HAP-1 (cell line): ENCODE results near the gene REXO2.

Experiments used
- DNase-seq, 2 experiments: peaks; one replicate each; pipeline ENCODE4 v3.0.0-alpha.2; 2016 to 2020; ENCODE audit warnings: low spot score in 2 of 2
- H3K27me3 ChIP-seq: fragments of 250-450 bp; sonication (Bioruptor Pico); 2 replicates; pipeline ENCODE4 v1.5.1; 2020; ENCODE audit warnings: low read depth, mild to moderate bottlenecking, moderate library complexity
- H3K36me3 ChIP-seq: fragments of 250-450 bp; sonication (Bioruptor Pico); replicated peaks from 2 replicates; pipeline ENCODE4 v1.5.1; 2020; ENCODE audit warnings: mild to moderate bottlenecking
- H3K4me1 ChIP-seq: fragments of 250-450 bp; sonication (Bioruptor Pico); 2 replicates; pipeline ENCODE4 v1.5.1; 2020; ENCODE audit warnings: mild to moderate bottlenecking
- H3K4me3 ChIP-seq: fragments of 250-450 bp; sonication (Bioruptor Pico); 2 replicates; pipeline ENCODE4 v1.5.1; 2020; ENCODE audit warnings: mild to moderate bottlenecking, moderate library complexity
- H3K9me3 ChIP-seq: fragments of 250-450 bp; sonication (Bioruptor Pico); 2 replicates; pipeline ENCODE4 v1.5.1; 2020; ENCODE audit warnings: mild to moderate bottlenecking, moderate library complexity
- in situ Hi-C: fragments of 300-500 bp; cut with MboI; formaldehyde crosslinking; loops from 3 replicates; pipeline ENCODE4 v1.14.3; 2020; ENCODE audit warnings: low sequenced_read_pairs, inconsistent platforms, mixed read lengths

Gene REXO2

GRCh38 chr11:114449845-114450244 lies 10.6 kb downstream of the REXO2 start:
- Histone ChIP-seq H3K36me3 (peaks cover 41% of the 10 kb centered on the region), H3K4me3 (no peak overlapping the region), H3K4me1 (no peaks in the 10 kb centered on the region), H3K9me3 (no peaks in the 10 kb centered on the region), H3K27me3 (no peaks in the 10 kb centered on the region)
- in situ Hi-C loops = no loop called here
- no peak for DNase-seq

DNA sequence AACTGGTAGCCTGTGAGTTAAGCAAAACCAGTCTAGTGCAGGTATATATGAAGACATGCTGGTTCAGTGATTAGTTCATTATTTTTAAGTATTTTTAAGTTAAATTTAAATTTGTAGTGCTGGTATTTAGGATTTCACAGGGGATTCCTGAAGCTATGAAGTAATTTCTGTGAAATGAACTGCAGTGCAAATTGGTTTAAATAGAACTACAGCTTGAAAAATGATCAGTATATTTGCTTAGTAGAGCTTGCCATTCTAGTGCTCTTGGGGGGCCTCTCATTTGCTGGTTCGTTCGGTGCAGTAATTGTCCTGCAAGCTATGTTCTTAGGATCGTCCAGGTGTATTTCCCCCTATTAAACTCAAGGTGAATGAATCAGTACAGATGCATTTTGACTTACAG lies 13.1 kb downstream of the REXO2 start:
- no peaks in the 10 kb centered on the region for H3K4me1 ChIP-seq
- in situ Hi-C loops = no loop called here
- peaks cover 29% of the 10 kb centered on the region for H3K36me3 ChIP-seq
- no peaks in the 10 kb centered on the region for H3K27me3 ChIP-seq
- H3K9me3 ChIP-seq = no peaks in the 10 kb centered on the region
- no peak overlapping the region for H3K4me3 ChIP-seq
- no peak for DNase-seq

- no peak for DNase-seq
- in situ Hi-C loops = no loop called here
Measured at GRCh38 chr11:114463999-114464398, 24.7 kb downstream of the REXO2 start.

DNA sequence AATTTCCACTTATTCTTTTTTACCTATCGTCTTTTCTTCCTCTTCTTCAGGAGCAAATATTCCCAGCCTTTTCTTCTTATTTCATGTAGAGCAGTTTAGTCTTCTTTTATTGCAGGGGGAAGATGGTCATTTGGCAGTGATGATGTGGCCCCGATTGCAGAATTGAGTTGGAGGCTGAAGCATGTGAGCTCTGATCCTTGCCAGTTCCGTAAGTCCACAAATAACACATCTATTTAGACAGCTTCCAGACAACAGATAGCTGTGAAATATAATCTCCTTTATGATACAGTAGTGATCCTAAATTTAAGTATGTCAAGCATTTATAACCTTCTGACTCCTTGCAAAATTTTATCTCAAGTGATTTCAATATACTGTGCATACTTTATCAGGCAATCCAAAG lies 27.5 kb downstream of the REXO2 start:
- in situ Hi-C loops = no loop called here
- Histone ChIP-seq H3K4me3 (no peak overlapping the region), H3K4me1 (no peaks in the 10 kb centered on the region)

More at GRCh38 chr11:114463999-114464398, 24.7 kb downstream of the REXO2 start:
- Histone ChIP-seq H3K9me3 (no peaks in the 10 kb centered on the region), H3K27me3 (no peaks in the 10 kb centered on the region), H3K36me3 (no peaks in the 10 kb centered on the region), H3K4me3 (no peak overlapping the region), H3K4me1 (no peaks in the 10 kb centered on the region)

GRCh38 chr11:114472661-114473060 lies 33.4 kb downstream of the REXO2 start:
- in situ Hi-C loops = no loop called here
- DNase-seq = no peak
- Histone ChIP-seq H3K4me3 (no peak overlapping the region), H3K4me1 (no peaks in the 10 kb centered on the region), H3K36me3 (no peaks in the 10 kb centered on the region), H3K9me3 (no peaks in the 10 kb centered on the region), H3K27me3 (no peaks in the 10 kb centered on the region)

More for the DNA sequence above, 27.5 kb downstream of the REXO2 start:
- Histone ChIP-seq H3K9me3 (no peaks in the 10 kb centered on the region), H3K36me3 (no peaks in the 10 kb centered on the region), H3K27me3 (no peaks in the 10 kb centered on the region)
- no peak for DNase-seq

GRCh38 chr11:114478001-114478410 lies 38.7 kb downstream of the REXO2 start:
- in situ Hi-C loops = no loop called here
- no peaks in the 10 kb centered on the region for H3K4me1 ChIP-seq
- H3K9me3 ChIP-seq = no peaks in the 10 kb centered on the region
- H3K36me3 ChIP-seq = no peaks in the 10 kb centered on the region
- DNase-seq = no peak
- H3K4me3 ChIP-seq = no peak overlapping the region
- no peaks in the 10 kb centered on the region for H3K27me3 ChIP-seq

- H3K4me3 ChIP-seq = no peak overlapping the region
- DNase-seq = no peak
- in situ Hi-C loops = no loop called here
- no peaks in the 10 kb centered on the region for H3K4me1 ChIP-seq
- no peaks in the 10 kb centered on the region for H3K27me3 ChIP-seq
- H3K36me3 ChIP-seq = no peaks in the 10 kb centered on the region
- H3K9me3 ChIP-seq = no peaks in the 10 kb centered on the region
Measured at GRCh38 chr11:114478768-114479167, 39.5 kb downstream of the REXO2 start.

DNA sequence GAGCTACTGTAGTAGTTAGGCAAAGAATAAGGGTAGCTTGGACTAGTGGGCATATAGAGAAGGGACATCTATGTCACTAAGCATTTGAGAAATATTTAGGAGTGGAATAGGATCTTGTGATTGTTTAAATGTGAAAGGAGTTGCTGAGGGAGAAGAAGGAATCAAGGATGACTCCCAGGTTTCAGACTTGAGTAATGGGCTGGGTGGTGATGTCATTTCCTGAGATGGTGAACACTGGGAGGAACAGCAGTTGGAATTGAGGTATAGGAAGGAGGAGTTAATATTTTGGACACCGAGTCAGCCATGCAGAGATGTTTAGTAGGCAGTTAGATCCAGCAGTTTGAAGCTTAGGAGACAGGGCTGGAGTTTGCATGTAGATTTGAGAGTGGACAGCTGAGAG lies 40.1 kb downstream of the REXO2 start:
- in situ Hi-C loops = no loop called here
- Histone ChIP-seq H3K9me3 (no peaks in the 10 kb centered on the region), H3K4me3 (no peak overlapping the region), H3K27me3 (no peaks in the 10 kb centered on the region), H3K36me3 (no peaks in the 10 kb centered on the region), H3K4me1 (no peaks in the 10 kb centered on the region)
- DNase-seq = no peak

GRCh38 chr11:114482114-114482513 lies 42.8 kb downstream of the REXO2 start:
- Histone ChIP-seq H3K4me3 (no peak overlapping the region), H3K4me1 (no peaks in the 10 kb centered on the region), H3K27me3 (no peaks in the 10 kb centered on the region), H3K9me3 (no peaks in the 10 kb centered on the region), H3K36me3 (no peaks in the 10 kb centered on the region)
- no peak for DNase-seq
- in situ Hi-C loops = no loop called here

DNA sequence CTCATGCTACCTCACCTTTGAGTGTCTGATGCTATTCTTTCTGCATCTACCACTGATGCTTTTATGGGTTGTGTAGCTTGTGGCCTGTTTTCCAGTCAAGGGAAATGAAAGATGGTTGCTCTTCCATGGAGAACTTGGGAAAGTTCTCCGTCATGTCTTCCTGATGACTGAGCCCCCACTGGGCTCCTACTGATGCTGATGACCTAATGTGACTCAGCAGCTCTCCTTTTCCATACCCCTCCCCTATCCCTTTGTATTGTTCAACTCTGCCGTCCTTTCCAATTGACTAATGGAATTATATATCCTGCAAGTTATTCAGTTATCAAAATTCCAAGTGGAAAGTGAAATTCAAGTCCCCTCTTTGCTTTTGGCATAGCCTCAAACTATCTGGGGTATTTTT lies 44.7 kb downstream of the REXO2 start:
- Histone ChIP-seq H3K9me3 (no peaks in the 10 kb centered on the region), H3K4me1 (no peaks in the 10 kb centered on the region), H3K27me3 (no peaks in the 10 kb centered on the region), H3K36me3 (no peaks in the 10 kb centered on the region), H3K4me3 (no peak overlapping the region)
- DNase-seq = no peak
- in situ Hi-C loops = no loop called here

- Histone ChIP-seq H3K9me3 (no peaks in the 10 kb centered on the region), H3K4me1 (no peaks in the 10 kb centered on the region), H3K36me3 (no peaks in the 10 kb centered on the region), H3K27me3 (no peaks in the 10 kb centered on the region), H3K4me3 (no peak overlapping the region)
- DNase-seq = no peak
- in situ Hi-C loops = no loop called here
Measured at GRCh38 chr11:114496915-114497314, 57.6 kb downstream of the REXO2 start.

GRCh38 chr11:114499756-114500155 lies 60.5 kb downstream of the REXO2 start:
- H3K4me1 ChIP-seq = no peaks in the 10 kb centered on the region
- in situ Hi-C loops = no loop called here
- no peaks in the 10 kb centered on the region for H3K27me3 ChIP-seq
- no peak overlapping the region for H3K4me3 ChIP-seq
- DNase-seq = no peak
- H3K9me3 ChIP-seq = no peaks in the 10 kb centered on the region
- no peaks in the 10 kb centered on the region for H3K36me3 ChIP-seq
